ENCODE data around the gene GAB3.

- TF ChIP-seq CTCF (optimal IDR thresholded peaks at IDR 0.05 in 1 of 3, IDR thresholded peaks at IDR 0.05 in 1 of 3, conservative IDR thresholded peaks at IDR 0.05 in 1 of 3; ENCODE audit: extremely low read depth in 1 of 3, insufficient read depth in 2 of 3, low read length in 3 of 3) = no peak
- no peak for TF ChIP-seq EZH2 (IDR thresholded peaks at IDR 0.05; ENCODE audit: low read length)
These were observed 95.5 kb downstream of the GAB3 start for GRCh38 chrX:154655346-154655745.

Data from keratinocyte (primary cell).